Measurements from ENCODE around the gene ADTRP. TPM values are rescaled to one million over a fixed set of nuclear protein-coding genes. Genes with fewer than 3 reads are reported as not detected.
A peak's percentile ranks its signal among the peaks of the same experiment; 100 is the strongest.

The ADTRP gene
- total and polyA plus RNA-seq, 10 of the 15 experiments (the other 5 are each of a cell fraction or from before 2014, with no cell fraction given), result 0.10 to 2.6 (median 2.1) TPM

DNA sequence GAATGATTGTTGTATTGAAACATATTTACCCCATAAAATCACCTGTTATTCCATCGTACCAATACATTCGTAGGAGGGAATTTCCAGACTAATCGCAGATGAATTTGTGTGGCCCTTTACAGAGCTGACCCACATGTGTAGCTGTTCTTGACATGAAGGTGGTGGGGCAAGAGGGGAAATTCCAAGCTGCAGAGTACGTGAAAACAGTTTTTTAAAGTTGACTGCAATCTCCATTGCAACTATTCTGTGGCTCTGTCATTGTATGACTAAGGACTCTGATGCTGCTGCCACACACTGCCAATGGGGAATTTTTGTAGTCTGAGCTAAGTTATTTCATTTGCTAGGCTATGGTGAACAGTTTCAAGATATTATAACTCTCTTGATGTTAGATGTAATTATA is 46.4 kb upstream of the ADTRP start (continued):
- TF ChIP-seq, protein P1, sequence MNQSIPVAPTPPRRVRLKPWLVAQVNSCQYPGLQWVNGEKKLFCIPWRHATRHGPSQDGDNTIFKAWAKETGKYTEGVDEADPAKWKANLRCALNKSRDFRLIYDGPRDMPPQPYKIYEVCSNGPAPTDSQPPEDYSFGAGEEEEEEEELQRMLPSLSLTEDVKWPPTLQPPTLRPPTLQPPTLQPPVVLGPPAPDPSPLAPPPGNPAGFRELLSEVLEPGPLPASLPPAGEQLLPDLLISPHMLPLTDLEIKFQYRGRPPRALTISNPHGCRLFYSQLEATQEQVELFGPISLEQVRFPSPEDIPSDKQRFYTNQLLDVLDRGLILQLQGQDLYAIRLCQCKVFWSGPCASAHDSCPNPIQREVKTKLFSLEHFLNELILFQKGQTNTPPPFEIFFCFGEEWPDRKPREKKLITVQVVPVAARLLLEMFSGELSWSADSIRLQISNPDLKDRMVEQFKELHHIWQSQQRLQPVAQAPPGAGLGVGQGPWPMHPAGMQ (IDR thresholded peaks at IDR 0.05; ENCODE audit: borderline replicate concordance), result no peak
- TF ChIP-seq CHD2 (IDR thresholded peaks at IDR 0.05; ENCODE audit: borderline replicate concordance, low read depth, low read length), result peak; percentile 69; the same call in 1 of the 2 replicates
- TF ChIP-seq MTA2 (IDR thresholded peaks at IDR 0.05; ENCODE audit: low read depth), result peak; percentile 72
- TF ChIP-seq SRF (IDR thresholded peaks at IDR 0.05; ENCODE audit: low read depth in 2 of 2, low read length in 2 of 2), result no peak
- TF ChIP-seq PAX5 (IDR thresholded peaks at IDR 0.05; ENCODE audit: borderline replicate concordance, low read depth, low read length), result peak; percentile 58; the same call in 1 of the 2 replicates
- TF ChIP-seq CUX1 (IDR thresholded peaks at IDR 0.05; ENCODE audit: insufficient replicate concordance, low read depth, low read length), result no peak
- peak; percentile 14 for TF ChIP-seq RAD21 (IDR thresholded peaks at IDR 0.05; ENCODE audit: insufficient read depth, low read depth, low read length)
- no peak for TF ChIP-seq MLLT1 (IDR thresholded peaks at IDR 0.05)
- peak; percentile 81 for TF ChIP-seq RUNX3 (IDR thresholded peaks at IDR 0.05; ENCODE audit: low read length)
- TF ChIP-seq BHLHE40 (IDR thresholded peaks at IDR 0.05; ENCODE audit: borderline replicate concordance in 1 of 2, low read depth in 2 of 2, low read length in 1 of 2), result peak; percentile 26 to 32; a peak in 1 of 4 replicates
- peak; percentile 58 for TF ChIP-seq ATF7 (IDR thresholded peaks at IDR 0.05; ENCODE audit: low read depth)
- TF ChIP-seq, protein P2, sequence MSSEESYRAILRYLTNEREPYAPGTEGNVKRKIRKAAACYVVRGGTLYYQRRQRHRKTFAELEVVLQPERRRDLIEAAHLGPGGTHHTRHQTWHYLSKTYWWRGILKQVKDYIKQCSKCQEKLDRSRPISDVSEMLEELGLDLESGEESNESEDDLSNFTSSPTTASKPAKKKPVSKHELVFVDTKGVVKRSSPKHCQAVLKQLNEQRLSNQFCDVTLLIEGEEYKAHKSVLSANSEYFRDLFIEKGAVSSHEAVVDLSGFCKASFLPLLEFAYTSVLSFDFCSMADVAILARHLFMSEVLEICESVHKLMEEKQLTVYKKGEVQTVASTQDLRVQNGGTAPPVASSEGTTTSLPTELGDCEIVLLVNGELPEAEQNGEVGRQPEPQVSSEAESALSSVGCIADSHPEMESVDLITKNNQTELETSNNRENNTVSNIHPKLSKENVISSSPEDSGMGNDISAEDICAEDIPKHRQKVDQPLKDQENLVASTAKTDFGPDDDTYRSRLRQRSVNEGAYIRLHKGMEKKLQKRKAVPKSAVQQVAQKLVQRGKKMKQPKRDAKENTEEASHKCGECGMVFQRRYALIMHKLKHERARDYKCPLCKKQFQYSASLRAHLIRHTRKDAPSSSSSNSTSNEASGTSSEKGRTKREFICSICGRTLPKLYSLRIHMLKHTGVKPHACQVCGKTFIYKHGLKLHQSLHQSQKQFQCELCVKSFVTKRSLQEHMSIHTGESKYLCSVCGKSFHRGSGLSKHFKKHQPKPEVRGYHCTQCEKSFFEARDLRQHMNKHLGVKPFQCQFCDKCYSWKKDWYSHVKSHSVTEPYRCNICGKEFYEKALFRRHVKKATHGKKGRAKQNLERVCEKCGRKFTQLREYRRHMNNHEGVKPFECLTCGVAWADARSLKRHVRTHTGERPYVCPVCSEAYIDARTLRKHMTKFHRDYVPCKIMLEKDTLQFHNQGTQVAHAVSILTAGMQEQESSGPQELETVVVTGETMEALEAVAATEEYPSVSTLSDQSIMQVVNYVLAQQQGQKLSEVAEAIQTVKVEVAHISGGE (CRISPR knock-in tag; IDR thresholded peaks at IDR 0.05), result no peak
- no peak for TF ChIP-seq NFXL1 (IDR thresholded peaks at IDR 0.05; ENCODE audit: borderline replicate concordance)
- TF ChIP-seq USF1 (IDR thresholded peaks at IDR 0.05; ENCODE audit: borderline replicate concordance, extremely low read length, insufficient read depth, low read depth, low read length), result no peak
- no peak for TF ChIP-seq SUPT20H (IDR thresholded peaks at IDR 0.05; ENCODE audit: borderline replicate concordance, control insufficient read depth, low read depth, low read length)
